Mesenchymal stem cell (in vitro differentiated cells and primary cell): ENCODE measurements around the gene CCER1.

Source experiments
- DNase-seq: peaks from one replicate; pipeline ENCODE4 v3.0.0-alpha.2; 2013
- H2AFZ ChIP-seq: one replicate; pipeline ENCODE4 v1.6.1; 2013; ENCODE audit warnings: low read depth, mild to moderate bottlenecking, control low read depth, inconsistent platforms, low read length, moderate library complexity
- H2AK5ac ChIP-seq: 2 replicates; pipeline ENCODE4 v1.6.1; 2013; ENCODE audit warnings: low read length, moderate library complexity, mild to moderate bottlenecking, inconsistent platforms; ENCODE audit not compliant: severe bottlenecking
- H2BK120ac ChIP-seq: one replicate; pipeline ENCODE4 v1.6.1; 2013; ENCODE audit warnings: low read depth, mild to moderate bottlenecking, inconsistent platforms, low read length, moderate library complexity
- H2BK12ac ChIP-seq, 2 experiments: one replicate each; pipeline ENCODE4 v1.6.1; 2013; ENCODE audit warnings: inconsistent platforms in 2 of 2, low read length in 2 of 2, mild to moderate bottlenecking in 2 of 2, moderate library complexity in 2 of 2, control low read depth in 1 of 2
- H2BK15ac ChIP-seq: one replicate; pipeline ENCODE4 v1.6.1; 2013; ENCODE audit warnings: mild to moderate bottlenecking, low read depth, inconsistent platforms; ENCODE audit not compliant: poor library complexity, severe bottlenecking
- H2BK5ac ChIP-seq: 2 replicates; pipeline ENCODE4 v1.6.1; 2013; ENCODE audit warnings: low read depth, mild to moderate bottlenecking, low read length, control low read depth, inconsistent platforms; ENCODE audit not compliant: poor library complexity, severe bottlenecking
- H3K14ac ChIP-seq, 2 experiments: one replicate each; pipeline ENCODE4 v1.6.1; 2013; ENCODE audit warnings: inconsistent platforms in 2 of 2, low read length in 2 of 2, control low read depth in 1 of 2, mild to moderate bottlenecking in 1 of 2, moderate library complexity in 1 of 2
- H3K18ac ChIP-seq, 2 experiments: one replicate each; pipeline ENCODE4 v1.6.1; 2013; ENCODE audit warnings: inconsistent platforms in 2 of 2, low read length in 2 of 2, control low read depth in 1 of 2, low read depth in 1 of 2, mild to moderate bottlenecking in 1 of 2
- H3K23ac ChIP-seq, 2 experiments: one replicate each; pipeline ENCODE4 v1.6.1; 2013; ENCODE audit warnings: inconsistent platforms in 2 of 2, low read length in 2 of 2, mild to moderate bottlenecking in 2 of 2, moderate library complexity in 2 of 2, control low read depth in 1 of 2
- H3K27ac ChIP-seq: 2 replicates; pipeline ENCODE4 v1.5.1; 2013; ENCODE audit warnings: mild to moderate bottlenecking, moderate library complexity, low read length, control low read depth, inconsistent platforms; ENCODE audit not compliant: poor library complexity, severe bottlenecking
- H3K27me3 ChIP-seq, 2 experiments: 2 replicates each; pipeline versions ENCODE4 v1.6.1 to v1.7.0; 2013; ENCODE audit warnings: low read length in 2 of 2, mild to moderate bottlenecking in 2 of 2, moderate library complexity in 2 of 2, control low read depth in 1 of 2, inconsistent platforms in 1 of 2; ENCODE audit not compliant: control insufficient read depth in 1 of 2, insufficient read depth in 1 of 2
- H3K36me3 ChIP-seq, 2 experiments: 2 replicates each; pipeline versions ENCODE4 v1.6.1 to v1.7.0; 2013; ENCODE audit warnings: low read length in 2 of 2, control low read depth in 1 of 2, inconsistent platforms in 1 of 2, low read depth in 1 of 2, mild to moderate bottlenecking in 1 of 2; ENCODE audit not compliant: insufficient read depth in 2 of 2, control insufficient read depth in 1 of 2
- H3K4ac ChIP-seq, 2 experiments: one replicate each; pipeline ENCODE4 v1.6.1; 2013; ENCODE audit warnings: inconsistent platforms in 2 of 2, low read length in 2 of 2, mild to moderate bottlenecking in 2 of 2, moderate library complexity in 2 of 2, control low read depth in 1 of 2, low read depth in 1 of 2
- H3K4me1 ChIP-seq: 2 replicates; pipeline ENCODE4 v1.6.1; 2013; ENCODE audit warnings: low read depth, low read length, control low read depth; ENCODE audit not compliant: control insufficient read depth, insufficient read depth
- H3K4me2 ChIP-seq: 2 replicates; pipeline ENCODE4 v1.6.1; 2013; ENCODE audit warnings: low read length, mild to moderate bottlenecking, inconsistent platforms; ENCODE audit not compliant: poor library complexity, severe bottlenecking
- H3K4me3 ChIP-seq, 2 experiments: 2 replicates each; pipeline versions ENCODE4 v1.5.1 to v1.7.0; 2013; ENCODE audit warnings: low read length in 2 of 2, mild to moderate bottlenecking in 2 of 2, control low read depth in 1 of 2, low read depth in 1 of 2; ENCODE audit not compliant: insufficient read depth in 1 of 2
- H3K79me1 ChIP-seq: replicated peaks from 2 replicates; pipeline ENCODE4 v1.6.1; 2013; ENCODE audit warnings: mild to moderate bottlenecking, control low read depth, low read length, inconsistent platforms; ENCODE audit not compliant: poor library complexity, severe bottlenecking
- H3K9ac ChIP-seq: 2 replicates; pipeline ENCODE4 v1.7.0; 2013; ENCODE audit warnings: mild to moderate bottlenecking, low read length, moderate library complexity
- H3K9me3 ChIP-seq: 2 replicates; pipeline ENCODE4 v1.7.0; 2013; ENCODE audit warnings: mild to moderate bottlenecking, low read length; ENCODE audit not compliant: control insufficient read depth
- H4K8ac ChIP-seq: one replicate; pipeline ENCODE4 v1.6.1; 2013; ENCODE audit warnings: inconsistent platforms, mild to moderate bottlenecking, low read length, moderate library complexity
- H4K91ac ChIP-seq: one replicate; pipeline ENCODE4 v1.6.1; 2013; ENCODE audit warnings: mild to moderate bottlenecking, low read length, inconsistent platforms
- WGBS: methylation state at CpG from one replicate; pipeline ENCODE4 v1.1.7; 2013; ENCODE audit warnings: mixed read lengths; 5-methylcytosine and 5-hydroxymethylcytosine counted together

The CCER1 gene

DNA sequence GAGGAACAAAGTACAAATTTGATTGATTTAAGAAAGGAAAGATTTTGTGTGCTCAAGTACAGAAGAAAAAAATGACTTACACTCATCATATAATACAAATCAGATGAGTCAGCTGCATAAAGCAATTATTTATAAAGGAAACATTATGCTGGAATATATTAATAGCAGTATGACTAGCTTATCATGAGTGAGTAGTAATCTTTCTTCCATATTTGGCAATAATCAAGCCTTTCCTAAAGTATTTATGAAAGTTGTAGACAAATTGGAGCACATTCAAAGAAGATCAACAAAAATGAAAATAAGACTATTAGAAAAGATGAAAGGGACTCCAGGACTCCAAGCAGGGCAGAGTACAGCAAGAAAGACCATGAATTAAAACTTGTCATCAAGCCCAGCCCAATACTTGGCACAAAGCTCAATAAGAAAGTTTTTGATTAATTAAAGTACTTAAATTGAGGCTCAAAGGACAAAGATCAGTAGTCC, 32.8 kb downstream of the CCER1 start:
- H3K4me2 ChIP-seq, result no peak overlapping the region
- no peak for DNase-seq
- no peak overlapping the region for H2BK120ac ChIP-seq
- H2BK5ac ChIP-seq, result no peak overlapping the region
- no peak overlapping the region for H3K4ac ChIP-seq
- H2BK15ac ChIP-seq, result no peak overlapping the region
- no peak overlapping the region for H3K27ac ChIP-seq
- H3K4me3 ChIP-seq, result no peak overlapping the region
- H2AFZ ChIP-seq, result no peak overlapping the region
- no peaks in the 10 kb centered on the region for H3K36me3 ChIP-seq
- no peak overlapping the region for H2BK12ac ChIP-seq
- peak overlapping the region; percentile 80 for H3K9ac ChIP-seq
- H3K18ac ChIP-seq, result no peak overlapping the region
- no peaks in the 10 kb centered on the region for H3K4me1 ChIP-seq
- H2AK5ac ChIP-seq, result no peak overlapping the region
- H3K27me3 ChIP-seq, result no peaks in the 10 kb centered on the region
- H4K8ac ChIP-seq, result no peak overlapping the region
- no peak overlapping the region for H3K23ac ChIP-seq
- H3K79me1 ChIP-seq, result no peaks in the 10 kb centered on the region
- no peak overlapping the region for H3K14ac ChIP-seq
- no peak overlapping the region for H4K91ac ChIP-seq
- no peaks in the 10 kb centered on the region for H3K9me3 ChIP-seq

DNA sequence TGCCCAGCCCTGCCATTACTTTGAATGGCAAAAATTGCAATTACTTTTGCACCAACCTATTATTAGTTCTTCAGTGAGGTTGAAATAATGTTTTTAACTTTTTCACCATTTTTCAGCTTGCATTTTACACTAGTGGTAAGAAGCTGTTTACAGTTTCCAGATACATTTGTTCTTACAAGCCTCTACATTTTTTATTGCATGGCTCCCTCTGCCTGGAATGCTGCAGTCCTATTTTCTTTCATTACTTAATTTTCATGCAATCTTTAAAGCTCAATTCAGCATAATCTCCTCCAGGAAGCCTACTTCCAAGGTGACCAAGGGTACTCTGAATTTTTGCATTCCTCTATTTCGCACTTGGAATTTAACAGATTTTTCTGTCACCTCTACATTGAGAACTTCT, 33.4 kb downstream of the CCER1 start:
- no peaks in the 10 kb centered on the region for H3K79me1 ChIP-seq
- peak overlapping the region; percentile 80 for H3K9ac ChIP-seq
- no peak overlapping the region for H2BK120ac ChIP-seq
- H3K4me3 ChIP-seq, result no peak overlapping the region
- no peak overlapping the region for H3K14ac ChIP-seq
- H2BK15ac ChIP-seq, result no peak overlapping the region
- no peak overlapping the region for H2BK12ac ChIP-seq
- H3K4me2 ChIP-seq, result no peak overlapping the region
- no peak overlapping the region for H4K91ac ChIP-seq
- H3K4me1 ChIP-seq, result no peaks in the 10 kb centered on the region
- no peaks in the 10 kb centered on the region for H3K9me3 ChIP-seq
- no peak overlapping the region for H4K8ac ChIP-seq
- no peak overlapping the region for H3K27ac ChIP-seq
- H3K23ac ChIP-seq, result no peak overlapping the region
- no peak for DNase-seq
- WGBS, result 100% methylated on average over 1 of the region's 1 CpG
- no peak overlapping the region for H2AFZ ChIP-seq
- no peak overlapping the region for H2BK5ac ChIP-seq
- H2AK5ac ChIP-seq, result no peak overlapping the region
- no peaks in the 10 kb centered on the region for H3K36me3 ChIP-seq
- H3K18ac ChIP-seq, result no peak overlapping the region
- H3K27me3 ChIP-seq, result no peaks in the 10 kb centered on the region
- no peak overlapping the region for H3K4ac ChIP-seq

DNA sequence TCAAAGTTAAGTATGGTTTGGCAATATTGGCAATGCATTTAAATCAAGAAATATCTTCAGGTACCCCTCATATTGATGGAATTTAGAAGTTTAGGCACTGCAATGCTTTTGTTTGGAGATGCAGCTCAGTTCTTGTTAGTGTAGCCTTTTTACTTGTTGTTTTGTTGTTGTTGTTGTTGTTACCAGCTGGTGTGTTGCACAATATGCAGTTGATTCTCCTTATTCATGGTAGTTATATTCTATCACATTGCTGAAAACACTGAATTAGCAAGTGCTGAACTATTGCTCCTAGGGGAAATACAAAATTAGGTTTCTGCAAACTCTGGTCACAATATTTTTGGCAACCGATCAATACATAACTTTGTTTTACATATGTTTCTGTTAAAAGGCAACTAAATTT, 34.8 kb downstream of the CCER1 start:
- no peak overlapping the region for H3K9ac ChIP-seq
- no peak overlapping the region for H4K91ac ChIP-seq
- no peak overlapping the region for H3K27ac ChIP-seq
- H4K8ac ChIP-seq, result no peak overlapping the region
- DNase-seq, result no peak
- no peak overlapping the region for H2BK12ac ChIP-seq
- no peak overlapping the region for H3K4me3 ChIP-seq
- no peak overlapping the region for H3K4ac ChIP-seq
- no peak overlapping the region for H3K4me2 ChIP-seq
- no peak overlapping the region for H3K23ac ChIP-seq
- H3K18ac ChIP-seq, result no peak overlapping the region
- no peak overlapping the region for H2AFZ ChIP-seq
- no peak overlapping the region for H2BK120ac ChIP-seq
- no peaks in the 10 kb centered on the region for H3K79me1 ChIP-seq
- no peak overlapping the region for H2BK15ac ChIP-seq
- H3K27me3 ChIP-seq, result no peaks in the 10 kb centered on the region
- H3K4me1 ChIP-seq, result no peaks in the 10 kb centered on the region
- H2AK5ac ChIP-seq, result no peak overlapping the region
- H3K36me3 ChIP-seq, result no peaks in the 10 kb centered on the region
- no CpG with 5 or more reads among the region's 1 CpG for WGBS
- no peak overlapping the region for H2BK5ac ChIP-seq
- H3K9me3 ChIP-seq, result no peaks in the 10 kb centered on the region
- no peak overlapping the region for H3K14ac ChIP-seq

DNA sequence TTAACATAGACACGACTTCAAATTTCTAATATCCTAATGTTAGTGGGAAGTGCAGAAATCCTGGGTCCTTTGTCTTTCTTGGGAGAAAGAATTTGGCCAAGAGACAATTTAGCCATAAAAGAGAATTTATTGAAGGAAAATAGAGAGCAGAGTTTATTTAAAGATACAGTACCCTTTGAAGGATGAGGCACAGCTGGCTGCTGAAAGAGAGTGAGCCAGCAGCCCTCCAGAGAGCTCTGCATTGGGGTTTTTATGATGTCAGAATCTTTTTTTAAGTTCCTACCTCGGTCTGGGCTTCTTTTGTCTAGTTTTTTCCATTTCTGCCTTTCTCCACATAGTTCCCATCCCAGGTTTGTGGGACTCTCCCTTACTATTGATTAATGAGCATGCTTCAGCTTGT, 37.5 kb downstream of the CCER1 start:
- no CpG with 5 or more reads among the region's 2 CpGs for WGBS
- Histone ChIP-seq H3K9ac (no peak overlapping the region), H3K14ac (no peak overlapping the region), H3K4me1 (no peaks in the 10 kb centered on the region), H3K4me2 (no peak overlapping the region), H3K4ac (no peak overlapping the region), H3K27ac (no peak overlapping the region), H2BK120ac (no peak overlapping the region), H4K91ac (no peak overlapping the region), H3K4me3 (no peak overlapping the region), H3K27me3 (no peaks in the 10 kb centered on the region), H2BK15ac (no peak overlapping the region), H2AFZ (no peak overlapping the region), H3K9me3 (no peaks in the 10 kb centered on the region), H2BK12ac (no peak overlapping the region), H2AK5ac (no peak overlapping the region), H3K23ac (no peak overlapping the region), H3K79me1 (no peaks in the 10 kb centered on the region), H3K18ac (no peak overlapping the region), H3K36me3 (no peaks in the 10 kb centered on the region), H2BK5ac (no peak overlapping the region), H4K8ac (no peak overlapping the region)
- no peak for DNase-seq
